Forelimb muscle (tissue), 1 donor: ENCODE data around the gene MPO. TPM values are rescaled to one million over a fixed set of nuclear protein-coding genes. Genes with fewer than 3 reads are reported as not detected.

Experiments used
- DNase-seq: peaks from one replicate; pipeline ENCODE4 v3.0.0-alpha.2; 2013; ENCODE audit warnings: low read depth
- polyA plus RNA-seq: library from polyadenylated mRNA; unstranded; fragments of 120-200 nt; gene quantifications from one replicate; pipeline ENCODE4 v1.2.1, GENCODE V29; 2013; ENCODE audit not compliant: insufficient read length

Gene MPO
- polyA plus RNA-seq, 1 donor, result 10.5 TPM

GRCh38 chr17:58306131-58306951 lies 25.6 kb upstream of the MPO start:
- no peak for DNase-seq

- DNase-seq, result no peak
These were observed 24.9 kb upstream of the MPO start for GRCh38 chr17:58305626-58306025.

GRCh38 chr17:58304750-58305486 lies 24.2 kb upstream of the MPO start:
- DNase-seq, result no peak

- DNase-seq, result no peak
These were observed 23.4 kb upstream of the MPO start for GRCh38 chr17:58303971-58304749.

- DNase-seq, result no peak
These were observed 22.3 kb upstream of the MPO start for GRCh38 chr17:58302919-58303585.

GRCh38 chr17:58302171-58302918 lies 21.6 kb upstream of the MPO start:
- no peak for DNase-seq

- no peak for DNase-seq
These were observed 20.9 kb upstream of the MPO start for GRCh38 chr17:58301504-58302150.

GRCh38 chr17:58300336-58300735 lies 19.6 kb upstream of the MPO start:
- no peak for DNase-seq

GRCh38 chr17:58294034-58294433 lies 13.3 kb upstream of the MPO start:
- DNase-seq, result no peak

GRCh38 chr17:58291246-58291645 lies 10.5 kb upstream of the MPO start:
- DNase-seq, result no peak

GRCh38 chr17:58289869-58290268 lies 9.1 kb upstream of the MPO start:
- no peak for DNase-seq

- DNase-seq, result no peak
These were observed 4.7 kb upstream of the MPO start for GRCh38 chr17:58285422-58285810.

- no peak for DNase-seq
These were observed 4.1 kb upstream of the MPO start for GRCh38 chr17:58284613-58285421.

- no peak for DNase-seq
These were observed 3.2 kb upstream of the MPO start for GRCh38 chr17:58283674-58284612.

GRCh38 chr17:58282442-58282841 lies 1.7 kb upstream of the MPO start:
- DNase-seq, result no peak

GRCh38 chr17:58281511-58282011 lies 826 bp upstream of the MPO start:
- no peak for DNase-seq

GRCh38 chr17:58279736-58280479 lies 827 bp downstream of the MPO start:
- no peak for DNase-seq
